B cell (primary cell): ENCODE results near the gene LRBA.

Experiments
- EZH2 ChIP-seq: IDR thresholded peaks from 2 replicates; pipeline ENCODE4 v1.6.1; 2012; ENCODE audit warnings: borderline replicate concordance, low read depth, mild to moderate bottlenecking, moderate library complexity, low read length; ENCODE audit not compliant: insufficient read depth, poor library complexity, severe bottlenecking
- TF ChIP-seq, protein P1 (sequence below): fragments of 200-600 bp; IDR thresholded peaks from one replicate; pipeline ENCODE4 v1.8.0; 2022; ENCODE audit warnings: antibody characterized with exemption, mild to moderate bottlenecking

GRCh38 chr4:150343796-150344195, 671.3 kb downstream of the LRBA start:
- TF ChIP-seq EZH2 = no peak
- TF ChIP-seq, protein P1, sequence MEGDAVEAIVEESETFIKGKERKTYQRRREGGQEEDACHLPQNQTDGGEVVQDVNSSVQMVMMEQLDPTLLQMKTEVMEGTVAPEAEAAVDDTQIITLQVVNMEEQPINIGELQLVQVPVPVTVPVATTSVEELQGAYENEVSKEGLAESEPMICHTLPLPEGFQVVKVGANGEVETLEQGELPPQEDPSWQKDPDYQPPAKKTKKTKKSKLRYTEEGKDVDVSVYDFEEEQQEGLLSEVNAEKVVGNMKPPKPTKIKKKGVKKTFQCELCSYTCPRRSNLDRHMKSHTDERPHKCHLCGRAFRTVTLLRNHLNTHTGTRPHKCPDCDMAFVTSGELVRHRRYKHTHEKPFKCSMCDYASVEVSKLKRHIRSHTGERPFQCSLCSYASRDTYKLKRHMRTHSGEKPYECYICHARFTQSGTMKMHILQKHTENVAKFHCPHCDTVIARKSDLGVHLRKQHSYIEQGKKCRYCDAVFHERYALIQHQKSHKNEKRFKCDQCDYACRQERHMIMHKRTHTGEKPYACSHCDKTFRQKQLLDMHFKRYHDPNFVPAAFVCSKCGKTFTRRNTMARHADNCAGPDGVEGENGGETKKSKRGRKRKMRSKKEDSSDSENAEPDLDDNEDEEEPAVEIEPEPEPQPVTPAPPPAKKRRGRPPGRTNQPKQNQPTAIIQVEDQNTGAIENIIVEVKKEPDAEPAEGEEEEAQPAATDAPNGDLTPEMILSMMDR = no peak
